Measurements from ENCODE around the gene ALDH3A2.
"Not testable (repeated sequence)": the region's sequence is repeated elsewhere in the genome, so short reads cannot be mapped to it uniquely, and the experiment has no call there.

Gene ALDH3A2

DNA sequence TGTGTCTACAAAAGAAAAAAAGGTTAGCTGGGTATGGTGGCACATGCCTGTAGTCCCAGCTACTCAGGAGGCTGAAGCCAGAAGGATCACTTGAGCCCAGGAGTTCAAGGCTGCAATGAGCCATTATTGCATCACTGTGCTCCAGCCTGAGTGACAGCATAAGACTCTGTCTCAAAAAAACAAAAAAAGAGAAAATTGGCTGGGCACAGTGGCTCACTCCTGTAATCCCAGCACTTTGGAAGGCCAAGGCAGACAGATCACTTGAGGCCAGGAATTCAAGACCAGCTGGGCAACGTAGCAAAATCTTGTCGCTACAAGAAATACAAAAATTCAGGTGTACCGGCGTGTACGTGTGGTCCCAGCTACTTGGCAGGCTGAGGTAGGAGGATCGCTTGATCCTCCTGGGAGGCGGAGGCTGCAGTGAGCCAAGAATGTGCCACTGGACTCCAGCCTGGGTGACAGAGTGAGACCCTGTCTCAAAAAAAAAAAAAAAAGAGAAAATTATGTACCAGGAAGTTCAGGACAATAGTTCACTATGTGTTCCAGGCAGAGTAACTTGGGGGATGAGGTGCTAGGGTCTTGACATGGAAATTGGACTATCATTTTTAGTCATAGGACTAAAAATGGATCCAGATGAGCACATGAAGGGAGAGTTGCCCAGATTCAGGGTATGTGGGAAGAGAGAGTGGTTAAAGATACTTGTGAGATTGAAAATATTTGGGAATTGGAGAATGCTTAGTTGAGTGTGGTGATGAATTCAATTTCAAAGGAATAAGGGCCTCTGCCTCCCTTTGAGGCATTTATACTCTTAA, 11.0 kb downstream of the ALDH3A2 start:
- peak overlapping the region; percentile 70 for H3K27ac ChIP-seq
- TF ChIP-seq, protein P1, sequence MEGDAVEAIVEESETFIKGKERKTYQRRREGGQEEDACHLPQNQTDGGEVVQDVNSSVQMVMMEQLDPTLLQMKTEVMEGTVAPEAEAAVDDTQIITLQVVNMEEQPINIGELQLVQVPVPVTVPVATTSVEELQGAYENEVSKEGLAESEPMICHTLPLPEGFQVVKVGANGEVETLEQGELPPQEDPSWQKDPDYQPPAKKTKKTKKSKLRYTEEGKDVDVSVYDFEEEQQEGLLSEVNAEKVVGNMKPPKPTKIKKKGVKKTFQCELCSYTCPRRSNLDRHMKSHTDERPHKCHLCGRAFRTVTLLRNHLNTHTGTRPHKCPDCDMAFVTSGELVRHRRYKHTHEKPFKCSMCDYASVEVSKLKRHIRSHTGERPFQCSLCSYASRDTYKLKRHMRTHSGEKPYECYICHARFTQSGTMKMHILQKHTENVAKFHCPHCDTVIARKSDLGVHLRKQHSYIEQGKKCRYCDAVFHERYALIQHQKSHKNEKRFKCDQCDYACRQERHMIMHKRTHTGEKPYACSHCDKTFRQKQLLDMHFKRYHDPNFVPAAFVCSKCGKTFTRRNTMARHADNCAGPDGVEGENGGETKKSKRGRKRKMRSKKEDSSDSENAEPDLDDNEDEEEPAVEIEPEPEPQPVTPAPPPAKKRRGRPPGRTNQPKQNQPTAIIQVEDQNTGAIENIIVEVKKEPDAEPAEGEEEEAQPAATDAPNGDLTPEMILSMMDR (conservative IDR thresholded peaks at IDR 0.05) = no peak

DNA sequence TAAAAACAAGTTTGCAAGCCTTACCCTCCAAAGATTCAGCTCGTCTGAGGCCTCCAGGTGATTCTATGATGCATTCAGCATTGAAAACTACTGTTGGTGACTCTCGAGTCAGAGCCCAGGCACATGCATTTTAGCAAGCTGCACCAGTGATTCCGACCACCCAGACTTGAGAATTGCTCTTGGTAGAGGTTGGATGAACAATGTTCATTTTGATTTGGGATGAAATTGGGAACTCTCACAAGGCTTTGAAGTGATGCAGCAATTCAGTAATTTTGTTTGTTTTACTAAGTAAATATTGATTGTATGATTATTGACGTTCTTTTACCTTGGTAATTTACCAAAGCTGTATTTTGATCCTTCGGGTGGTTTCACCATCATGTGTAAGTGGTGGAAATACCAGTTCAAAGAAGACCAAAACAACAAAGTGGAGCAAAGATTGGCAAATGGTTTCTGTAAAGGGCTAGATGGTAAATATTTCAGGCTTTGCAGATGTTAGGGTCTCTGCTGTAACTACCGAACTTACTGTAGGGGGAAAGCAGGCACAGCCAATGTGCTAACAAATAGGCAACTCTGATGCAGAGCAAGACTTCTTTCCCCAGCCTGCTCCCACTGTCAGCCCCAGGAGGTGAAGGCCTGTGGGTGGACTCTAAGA, 11.8 kb downstream of the ALDH3A2 start:
- TF ChIP-seq, protein P1 (conservative IDR thresholded peaks at IDR 0.05) = no peak
- peak overlapping the region; percentile 70 for H3K27ac ChIP-seq

DNA sequence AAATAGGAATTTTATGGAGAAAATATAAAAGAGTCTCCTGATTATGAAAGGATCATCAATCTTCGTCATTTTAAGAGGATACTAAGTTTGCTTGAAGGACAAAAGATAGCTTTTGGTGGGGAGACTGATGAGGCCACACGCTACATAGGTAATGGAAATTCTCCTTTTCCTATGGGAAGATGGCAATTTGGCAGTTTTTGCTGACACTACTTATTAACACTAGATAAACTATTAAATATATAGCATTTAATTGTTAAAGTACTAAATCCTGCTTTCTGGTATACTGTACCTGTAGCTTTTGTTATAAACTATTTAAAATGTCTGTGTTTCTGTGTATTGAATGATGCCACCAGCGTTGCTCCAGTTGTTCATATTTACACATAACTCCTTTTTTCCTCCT, 12.6 kb downstream of the ALDH3A2 start:
- H3K27ac ChIP-seq = peak overlapping the region; percentile 70
- TF ChIP-seq, protein P1 (conservative IDR thresholded peaks at IDR 0.05) = no peak

DNA sequence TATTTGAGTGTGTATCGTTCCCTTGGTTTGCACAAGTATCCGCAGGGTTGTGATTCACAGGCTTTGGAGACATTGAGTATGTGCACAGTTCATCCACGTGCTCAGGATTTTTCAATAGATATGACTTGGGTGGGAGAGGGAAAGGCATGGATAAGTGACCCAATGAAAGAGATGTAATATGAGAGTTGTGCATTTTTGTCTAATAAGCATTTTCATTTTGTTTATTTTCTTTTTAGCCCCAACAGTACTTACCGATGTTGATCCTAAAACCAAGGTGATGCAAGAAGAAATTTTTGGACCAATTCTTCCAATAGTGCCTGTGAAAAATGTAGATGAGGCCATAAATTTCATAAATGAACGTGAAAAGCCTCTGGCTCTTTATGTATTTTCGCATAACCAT, 14.5 kb downstream of the ALDH3A2 start:
- no peak overlapping the region for H3K27ac ChIP-seq
- TF ChIP-seq, protein P1 (conservative IDR thresholded peaks at IDR 0.05) = no peak

DNA sequence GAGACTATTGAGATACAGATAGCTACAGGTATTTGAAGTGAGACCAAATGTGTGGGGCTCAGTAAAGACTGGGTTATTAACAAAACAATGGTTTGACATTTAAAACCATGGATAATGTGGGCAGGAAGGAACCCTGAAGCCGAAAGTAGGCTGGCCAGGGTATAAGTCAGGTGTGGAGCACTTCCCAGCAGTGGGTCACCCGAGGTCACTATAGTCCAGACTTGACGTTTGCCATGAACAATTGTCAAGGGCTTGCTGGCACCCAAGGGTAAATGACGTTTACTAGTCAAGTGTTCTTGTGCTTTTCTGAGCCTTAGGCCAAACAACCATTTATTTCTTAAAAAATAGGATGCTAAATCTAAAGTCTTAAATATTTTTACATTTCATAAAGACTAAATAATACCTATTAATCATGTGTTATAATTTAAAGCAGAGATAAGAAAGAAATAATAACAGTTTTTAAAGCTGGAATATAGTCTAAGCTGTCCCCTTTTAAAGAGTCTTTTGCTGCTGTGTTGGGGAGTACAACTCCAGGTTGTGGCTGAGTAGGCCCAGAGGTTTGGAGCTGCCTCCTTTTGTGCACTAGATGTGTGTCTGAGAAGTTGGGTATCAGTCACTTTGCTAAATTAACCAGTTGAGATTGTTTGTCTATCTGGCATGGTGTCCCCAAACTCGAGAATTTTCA, 15.7 kb downstream of the ALDH3A2 start:
- TF ChIP-seq, protein P1 (conservative IDR thresholded peaks at IDR 0.05) = no peak
- H3K27ac ChIP-seq = no peak overlapping the region

DNA sequence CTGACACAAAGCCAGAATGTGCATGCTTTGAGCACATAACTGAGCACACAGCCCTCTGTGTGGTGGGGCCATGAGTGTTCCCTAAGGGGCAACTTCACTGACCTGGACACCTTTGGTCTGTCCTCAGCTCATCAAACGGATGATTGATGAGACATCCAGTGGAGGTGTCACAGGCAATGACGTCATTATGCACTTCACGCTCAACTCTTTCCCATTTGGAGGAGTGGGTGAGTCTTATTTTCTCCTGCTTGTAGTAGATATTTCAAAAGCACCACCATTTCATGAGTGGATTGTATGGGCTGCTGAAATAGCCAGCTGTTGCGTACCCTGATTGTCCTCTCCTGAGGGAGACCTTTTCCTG, 16.2 kb downstream of the ALDH3A2 start:
- H3K27ac ChIP-seq = no peak overlapping the region
- TF ChIP-seq, protein P1 (conservative IDR thresholded peaks at IDR 0.05) = no peak

DNA sequence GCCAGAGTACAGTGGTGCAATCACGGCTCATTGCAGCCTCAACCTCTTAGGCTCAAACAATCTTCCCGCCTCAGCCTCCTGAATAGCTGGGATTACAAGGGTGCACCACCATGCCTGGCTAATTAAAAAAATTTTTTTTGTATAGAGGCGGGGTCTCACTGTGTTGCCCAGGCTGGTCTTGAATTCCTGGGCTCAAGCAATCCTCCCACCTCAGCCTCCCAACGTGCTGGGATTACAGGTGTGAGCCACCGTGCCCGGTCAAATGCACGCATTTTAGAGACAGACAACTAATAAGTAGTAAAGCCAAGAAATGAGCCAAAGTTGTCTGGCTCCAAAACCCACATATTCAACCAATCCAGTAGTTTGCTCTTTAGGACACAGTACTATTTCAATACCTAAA, 21.1 kb downstream of the ALDH3A2 start:
- H3K27ac ChIP-seq = not testable (repeated sequence)
